GM10248 (cell line): ENCODE results near the gene SPATS2L.

Experiments used
- CTCF ChIA-PET: fragments of 300-600 bp; sonication (Branson Sonifier 250); formaldehyde crosslinking; extraction: SDS; loops from one replicate; lab custom pipeline; 2021; ENCODE audit warnings: antibody characterized with exemption; lab: Yijun Ruan, JAX
- POLR2A ChIA-PET: fragments of 350-650 bp; sonication (Branson Sonifier 250); formaldehyde crosslinking; extraction: SDS; loops from one replicate; lab custom pipeline; 2020; ENCODE audit warnings: antibody characterized with exemption; lab: Yijun Ruan, JAX
- DNase-seq: peaks from one replicate; pipeline ENCODE4 v3.0.0; 2012; ENCODE audit errors: extremely low spot score
- CTCF ChIP-seq: IDR thresholded peaks from 2 replicates; pipeline ENCODE4 v1.5.1; 2012; ENCODE audit warnings: mild to moderate bottlenecking, low read depth; ENCODE audit errors: extremely low read depth, missing control alignments, control extremely low read depth

The SPATS2L gene

DNA sequence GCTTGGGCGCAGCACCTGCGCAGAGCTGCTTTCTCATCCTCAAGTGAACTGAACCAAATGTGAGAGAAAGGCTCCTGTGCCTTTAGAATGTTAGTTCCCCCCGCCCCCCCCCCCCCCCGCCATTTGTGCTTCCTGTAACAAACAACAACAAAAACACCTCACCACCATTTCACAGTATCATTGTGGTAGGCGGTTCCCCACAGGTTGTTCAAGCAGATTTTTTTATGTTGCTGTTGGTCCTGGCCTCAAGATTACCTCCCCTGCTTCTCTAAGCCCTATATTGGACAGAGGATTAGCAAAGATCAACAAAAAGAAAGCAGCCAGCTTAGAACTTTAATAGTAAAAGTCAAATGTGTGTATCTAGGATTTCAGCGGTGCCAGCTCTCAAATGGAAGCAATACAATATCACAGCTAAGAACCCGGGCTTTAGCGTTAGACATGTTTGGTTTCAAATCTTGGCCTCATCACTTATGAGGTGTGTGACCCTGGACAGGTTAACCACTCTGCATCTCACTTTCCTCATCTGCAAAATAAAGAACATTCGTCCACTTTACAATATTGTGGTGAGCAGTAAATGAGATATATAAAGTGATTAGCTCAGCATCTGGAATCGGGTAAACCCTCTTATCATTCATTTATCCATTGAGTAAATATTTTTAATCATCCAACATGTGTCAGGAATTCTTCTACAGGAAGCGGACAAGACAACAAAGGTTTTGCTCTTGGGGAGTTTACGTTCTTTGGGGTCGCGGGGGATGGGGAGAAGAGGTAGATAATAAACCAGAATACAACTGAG, 118.7 kb downstream of the SPATS2L start:
- no peak for TF ChIP-seq CTCF
- no peak for DNase-seq
- ChIA-PET CTCF (interaction anchor here (0.8 to 1.6 kb wide), 7 partner anchors 10 to 273 kb away, joined by 3 to 4 read pairs (median 3); no protein-coding TSS in a partner anchor), POLR2A (no interaction called here)

DNA sequence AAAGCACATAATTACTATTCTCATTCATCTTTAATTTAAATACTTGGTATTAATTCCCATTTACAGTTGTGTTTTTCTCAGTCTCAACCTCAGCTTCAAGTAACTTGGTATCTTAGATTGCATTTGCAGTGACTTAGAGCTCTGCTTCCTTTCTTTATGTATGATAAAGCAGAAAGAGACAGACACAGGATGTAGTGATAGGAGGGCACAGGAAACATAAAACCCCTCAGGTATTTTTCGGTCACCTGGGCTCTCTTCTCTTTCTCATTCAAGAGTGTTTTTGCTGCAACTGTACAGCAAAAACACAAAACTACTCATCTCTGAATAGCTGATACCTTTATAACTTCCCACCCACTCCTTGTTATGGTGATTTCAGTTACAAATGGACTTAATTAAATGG, 120.3 kb downstream of the SPATS2L start:
- DNase-seq, result no peak
- ChIA-PET POLR2A (no interaction called here), CTCF (no interaction called here)
- no peak for TF ChIP-seq CTCF

DNA sequence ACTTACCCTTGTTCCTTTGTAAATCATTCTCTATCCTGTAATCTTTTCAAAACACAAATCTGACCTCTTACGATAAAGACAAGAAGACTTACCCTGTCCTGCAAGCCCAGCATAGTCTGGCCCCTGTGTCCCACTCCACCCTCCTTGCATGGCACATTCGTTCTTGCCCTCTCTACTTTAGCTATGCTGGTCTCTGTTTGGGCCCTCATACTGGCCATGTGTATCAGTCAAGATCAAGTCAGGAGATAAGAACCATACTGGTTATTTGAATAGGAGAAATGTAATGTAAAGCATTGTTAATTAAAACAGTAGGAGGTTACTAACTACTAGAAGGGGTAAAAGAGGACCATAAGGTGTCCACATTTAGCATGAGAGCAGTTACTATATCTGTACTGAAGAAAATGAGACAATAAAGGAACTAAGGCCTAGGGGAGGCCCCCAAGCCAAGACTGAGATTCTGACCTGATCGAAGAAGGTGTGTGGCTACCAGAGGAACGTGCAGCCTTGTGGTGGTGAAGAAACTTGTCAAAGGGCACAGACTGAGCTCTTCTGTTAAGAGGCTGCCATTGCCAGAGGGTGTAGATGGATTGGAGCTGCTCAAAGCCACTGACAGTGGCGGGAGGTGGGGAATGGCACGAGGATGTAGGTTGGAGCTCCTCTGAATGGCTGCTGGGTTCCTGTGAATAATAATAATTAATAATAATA, 122.6 kb downstream of the SPATS2L start:
- CTCF ChIA-PET, result no interaction called here
- no peak for TF ChIP-seq CTCF
- DNase-seq, result peak; percentile 36
- POLR2A ChIA-PET, result no interaction called here

DNA sequence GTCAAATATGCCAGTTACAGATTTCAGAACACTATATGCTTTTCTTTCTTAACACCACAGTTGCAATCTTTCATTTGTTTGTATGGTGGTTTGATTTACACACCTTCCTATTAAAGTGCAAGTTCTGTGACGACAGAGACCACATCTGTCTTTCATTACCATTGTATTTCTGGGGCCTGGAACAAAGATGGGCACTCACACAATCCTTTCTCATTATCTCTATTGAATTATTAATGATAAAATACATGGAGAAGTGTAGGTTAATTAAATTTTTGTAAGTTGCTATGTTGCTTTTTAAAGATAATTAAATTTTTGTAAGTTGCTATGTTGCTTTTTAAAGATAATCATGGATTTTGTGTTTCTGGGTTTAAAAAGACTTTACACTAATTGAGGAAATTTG, 123.5 kb downstream of the SPATS2L start:
- POLR2A ChIA-PET, result no interaction called here
- no peak for TF ChIP-seq CTCF
- no peak for DNase-seq
- CTCF ChIA-PET, result no interaction called here

- no peak for DNase-seq
- ChIA-PET CTCF (interaction anchor here (1.2 kb wide), 1 partner anchor 37 kb away, joined by 3 read pairs; no protein-coding TSS in a partner anchor), POLR2A (no interaction called here)
- TF ChIP-seq CTCF, result no peak
Observed at GRCh38 chr2:200431996-200432705, 125.7 kb downstream of the SPATS2L start.

DNA sequence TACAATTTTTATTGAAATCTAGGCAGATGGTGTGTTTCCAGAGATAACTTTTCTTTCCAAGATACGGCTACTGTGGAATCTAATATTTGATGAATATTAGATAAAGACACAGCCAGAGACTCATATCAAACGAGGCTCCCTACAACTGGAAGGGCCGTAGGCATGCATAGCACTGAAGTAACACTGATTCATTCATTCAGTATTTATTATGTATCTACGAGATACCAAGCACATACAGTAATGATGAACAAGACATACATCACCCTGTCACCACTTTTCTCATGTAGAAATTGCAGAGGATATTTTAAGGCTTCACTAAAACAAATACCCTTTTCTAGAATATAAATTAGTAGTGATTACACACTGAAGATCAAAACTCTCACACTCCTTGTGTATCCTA, 128.9 kb downstream of the SPATS2L start:
- DNase-seq, result no peak
- ChIA-PET POLR2A (no interaction called here), CTCF (no interaction called here)
- TF ChIP-seq CTCF, result no peak
